ENCODE results near the gene WSCD1.

Gene WSCD1

GRCh38 chr17:6075845-6076244 is 5.7 kb downstream of the WSCD1 start:
- H3K9me3 ChIP-seq (replicated peaks in 1 of 11): no peaks in the 10 kb centered on the region
- H3K27me3 ChIP-seq: peaks cover 15 to 39% (median 20%) of the 10 kb centered on the region in 11 experiments
- no peak overlapping the region for H3K9ac ChIP-seq
- peak overlapping the region in 5 of 11 experiments; percentile 55 to 80 (median 70); a peak in 6 of 22 replicates for H3K4me2 ChIP-seq
- H3K36me3 ChIP-seq: no peaks in the 10 kb centered on the region
- peaks cover 0 to 59% (median 45%) of the 10 kb centered on the region in 10 experiments; a peak in 15 of 20 replicates for H3K4me1 ChIP-seq
- no peak overlapping the region for H3K27ac ChIP-seq
- H4K20me1 ChIP-seq: peaks cover 0 to 68% (median 22%) of the 10 kb centered on the region in 11 experiments; a peak in 14 of 22 replicates
- no peak for TF ChIP-seq Cebpa-rat (IDR thresholded peaks at IDR 0.05)
- no peak overlapping the region for H3K4me3 ChIP-seq

GRCh38 chr17:6077752-6078151 is 7.6 kb downstream of the WSCD1 start:
- H3K9me3 ChIP-seq (replicated peaks in 1 of 11): no peaks in the 10 kb centered on the region
- no peak overlapping the region for H3K9ac ChIP-seq
- no peak for TF ChIP-seq Cebpa-rat (IDR thresholded peaks at IDR 0.05)
- peaks cover 0 to 49% (median 38%) of the 10 kb centered on the region in 10 experiments; a peak in 15 of 20 replicates for H3K4me1 ChIP-seq
- H3K4me3 ChIP-seq: no peak overlapping the region
- H4K20me1 ChIP-seq: peaks cover 0 to 51% (median 13%) of the 10 kb centered on the region in 11 experiments; a peak in 12 of 22 replicates
- H3K27me3 ChIP-seq: peaks cover 0 to 20% (median 1%) of the 10 kb centered on the region in 11 experiments; a peak in 10 of 22 replicates
- H3K36me3 ChIP-seq: no peaks in the 10 kb centered on the region
- no peak overlapping the region for H3K27ac ChIP-seq
- H3K4me2 ChIP-seq: no peak overlapping the region

GRCh38 chr17:6078458-6078871 is 8.3 kb downstream of the WSCD1 start:
- H4K20me1 ChIP-seq: peaks cover 0 to 51% (median 13%) of the 10 kb centered on the region in 11 experiments; a peak in 12 of 22 replicates
- TF ChIP-seq Cebpa-rat (IDR thresholded peaks at IDR 0.05): no peak
- H3K27ac ChIP-seq: no peak overlapping the region
- H3K9ac ChIP-seq: no peak overlapping the region
- H3K36me3 ChIP-seq: no peaks in the 10 kb centered on the region
- peaks cover 0 to 14% (median 0%) of the 10 kb centered on the region in 11 experiments; a peak in 4 of 22 replicates for H3K27me3 ChIP-seq
- H3K4me3 ChIP-seq: no peak overlapping the region
- peaks cover 0 to 42% (median 36%) of the 10 kb centered on the region in 10 experiments; a peak in 15 of 20 replicates for H3K4me1 ChIP-seq
- H3K9me3 ChIP-seq (replicated peaks in 1 of 11): no peaks in the 10 kb centered on the region
- H3K4me2 ChIP-seq: peak overlapping the region in 5 of 11 experiments; percentile 59 to 69 (median 61); a peak in 8 of 22 replicates

- H3K4me1 ChIP-seq: peaks cover 0 to 33% (median 28%) of the 10 kb centered on the region in 10 experiments; a peak in 15 of 20 replicates
- H3K4me2 ChIP-seq: peak overlapping the region in 10 of 11 experiments; percentile 23 to 69 (median 60); a peak in 18 of 22 replicates
- H3K27me3 ChIP-seq: peaks cover 0 to 5% (median 0%) of the 10 kb centered on the region in 11 experiments; a peak in 3 of 22 replicates
- H3K9ac ChIP-seq: no peak overlapping the region
- no peak overlapping the region for H3K27ac ChIP-seq
- peaks cover 0 to 48% (median 13%) of the 10 kb centered on the region in 11 experiments; a peak in 12 of 22 replicates for H4K20me1 ChIP-seq
- no peaks in the 10 kb centered on the region for H3K9me3 ChIP-seq (replicated peaks in 1 of 11)
- TF ChIP-seq Cebpa-rat (IDR thresholded peaks at IDR 0.05): no peak
- H3K36me3 ChIP-seq: no peaks in the 10 kb centered on the region
- no peak overlapping the region for H3K4me3 ChIP-seq
These were observed 9.1 kb downstream of the WSCD1 start for GRCh38 chr17:6079155-6079888.

GRCh38 chr17:6079960-6080359 is 9.8 kb downstream of the WSCD1 start:
- Histone ChIP-seq H3K4me1 (peaks cover 0 to 27% (median 21%) of the 10 kb centered on the region in 10 experiments; a peak in 15 of 20 replicates), H4K20me1 (peaks cover 0 to 43% (median 13%) of the 10 kb centered on the region in 11 experiments; a peak in 12 of 22 replicates), H3K27me3 (peaks cover 0 to 4% (median 0%) of the 10 kb centered on the region in 11 experiments; a peak in 3 of 22 replicates), H3K36me3 (no peaks in the 10 kb centered on the region), H3K4me3 (no peak overlapping the region), H3K4me2 (peak overlapping the region in 5 of 11 experiments; percentile 59 to 69 (median 61); a peak in 10 of 22 replicates), H3K9me3 (replicated peaks in 1 of 11) (no peaks in the 10 kb centered on the region), H3K9ac (no peak overlapping the region), H3K27ac (no peak overlapping the region)
- TF ChIP-seq Cebpa-rat (IDR thresholded peaks at IDR 0.05): no peak

GRCh38 chr17:6080711-6081430 is 10.7 kb downstream of the WSCD1 start:
- Histone ChIP-seq H3K4me1 (peaks cover 0 to 20% (median 14%) of the 10 kb centered on the region in 10 experiments; a peak in 15 of 20 replicates), H3K4me3 (no peak overlapping the region), H3K9ac (no peak overlapping the region), H3K27ac (no peak overlapping the region), H3K36me3 (no peaks in the 10 kb centered on the region), H4K20me1 (peaks cover 0 to 34% (median 10%) of the 10 kb centered on the region in 11 experiments; a peak in 11 of 22 replicates), H3K9me3 (replicated peaks in 1 of 11) (no peaks in the 10 kb centered on the region), H3K27me3 (peaks cover 0 to 4% (median 0%) of the 10 kb centered on the region in 11 experiments; a peak in 3 of 22 replicates), H3K4me2 (no peak overlapping the region)
- TF ChIP-seq Cebpa-rat (IDR thresholded peaks at IDR 0.05): no peak

GRCh38 chr17:6082335-6082734 is 12.2 kb downstream of the WSCD1 start:
- Histone ChIP-seq H4K20me1 (peaks cover 0 to 27% (median 10%) of the 10 kb centered on the region in 11 experiments; a peak in 10 of 22 replicates), H3K4me2 (no peak overlapping the region), H3K9ac (no peak overlapping the region), H3K9me3 (replicated peaks in 1 of 11) (no peaks in the 10 kb centered on the region), H3K27ac (no peak overlapping the region), H3K36me3 (no peaks in the 10 kb centered on the region), H3K27me3 (peaks cover 0 to 4% (median 0%) of the 10 kb centered on the region in 11 experiments; a peak in 3 of 22 replicates), H3K4me1 (peaks cover 0 to 20% (median 14%) of the 10 kb centered on the region in 10 experiments; a peak in 15 of 20 replicates), H3K4me3 (no peak overlapping the region)
- no peak for TF ChIP-seq Cebpa-rat (IDR thresholded peaks at IDR 0.05)

- TF ChIP-seq Cebpa-rat (IDR thresholded peaks at IDR 0.05): no peak
- Histone ChIP-seq H3K4me1 (peaks cover 0 to 7% (median 5%) of the 10 kb centered on the region in 10 experiments; a peak in 15 of 20 replicates), H3K27ac (no peak overlapping the region), H3K4me3 (no peak overlapping the region), H4K20me1 (peaks cover 0 to 15% (median 2%) of the 10 kb centered on the region in 11 experiments; a peak in 9 of 22 replicates), H3K4me2 (no peak overlapping the region), H3K36me3 (no peaks in the 10 kb centered on the region), H3K9ac (no peak overlapping the region), H3K27me3 (peaks cover 0 to 4% (median 0%) of the 10 kb centered on the region in 11 experiments; a peak in 1 of 22 replicates), H3K9me3 (replicated peaks in 1 of 11) (no peaks in the 10 kb centered on the region)
These were observed 14.4 kb downstream of the WSCD1 start for GRCh38 chr17:6084311-6085161.
